K562 (cell line): ENCODE results near the gene BHLHE40. TPM values are rescaled to one million over a fixed set of nuclear protein-coding genes. Genes with fewer than 3 reads are reported as not detected.
A peak's percentile ranks its signal among the peaks of the same experiment; 100 is the strongest.

Experiments
- CTBP1 ChIP-seq: fragments of 450-650 bp; IDR thresholded peaks from 2 replicates; pipeline ENCODE4 v1.6.1; 2016; ENCODE audit warnings: borderline replicate concordance
- HCFC1 ChIP-seq: IDR thresholded peaks from 2 replicates; pipeline ENCODE4 v1.6.1; 2012; ENCODE audit warnings: low read depth, low read length, improper control_type of control experiment
- MYC ChIP-seq, 2 experiments: fragments of 250-450 bp in 1 of 2; sonication (Bioruptor Pico) in 1 of 2; IDR thresholded peaks; 2 replicates each; pipeline versions ENCODE4 v1.5.1 to v1.6.1; 2012 to 2021; ENCODE audit warnings: low read depth in 2 of 2, borderline replicate concordance in 1 of 2, improper control_type of control experiment in 1 of 2, low read length in 1 of 2, mild to moderate bottlenecking in 1 of 2, moderate library complexity in 1 of 2
- POLR2G ChIP-seq: fragments of 200-400 bp; formaldehyde crosslinking; IDR thresholded peaks from 2 replicates; pipeline ENCODE4 v1.6.1; 2017; ENCODE audit warnings: low read depth, mild to moderate bottlenecking, antibody characterized with exemption, low read length, moderate library complexity
- ZNF121 ChIP-seq: sonication (generic); formaldehyde crosslinking; conservative IDR thresholded peaks from 2 replicates; pipeline ENCODE4 v1.8.0; 2022; ENCODE audit warnings: missing genetic modification reagents
- ZSCAN29 ChIP-seq: fragments of 450-650 bp; IDR thresholded peaks from 2 replicates; pipeline ENCODE4 v1.6.1; 2017
- polyA plus RNA-seq, 8 experiments: library from polyadenylated mRNA; depleted of rRNA in 4 of 8; stranded (reverse) in 5 of 8; unstranded in 3 of 8; fragments of >200 nt; fragmentation: Nextera tagmentation in 2 of 8; fragmentation: Illumina TruSeq in 1 of 8; extraction: Ambion mirVana in 2 of 8; extraction: Trizol in 1 of 8; gene quantifications; 2 replicates each; pipeline versions ENCODE4 v1.2.1 to v1.2.3, GENCODE V29; 2011 to 2014; ENCODE audit warnings: inconsistent platforms in 1 of 8, missing spikeins in 1 of 8
- total RNA-seq, 7 experiments: library from RNA; depleted of rRNA in 6 of 7; stranded (reverse); fragments of >200 nt in 6 of 7; fragmentation: Illumina TruSeq in 2 of 7; extraction: Trizol in 2 of 7; gene quantifications; 2 replicates each; pipeline versions ENCODE4 v1.2.1 to v1.2.3, GENCODE V29; 2011 to 2021; ENCODE audit warnings: low replicate concordance in 1 of 7
- TF ChIP-seq, protein P1 (sequence below): sonication (generic); formaldehyde crosslinking; IDR thresholded peaks from 2 replicates; pipeline ENCODE4 v1.9.0; 2022; ENCODE audit warnings: mild to moderate bottlenecking, missing genetic modification reagents
- TF ChIP-seq, protein P2 (sequence below): fragments of 450-650 bp; IDR thresholded peaks from 2 replicates; pipeline ENCODE4 v1.6.1; 2016; ENCODE audit warnings: mild to moderate bottlenecking, moderate library complexity
- TF ChIP-seq, protein P3 (sequence below), 2 experiments: fragments of 150-350 bp in 1 of 2; IDR thresholded peaks; 2 replicates each; pipeline ENCODE4 v1.6.1; 2012 to 2016; ENCODE audit warnings: low read depth in 2 of 2, low read length in 2 of 2, mild to moderate bottlenecking in 1 of 2, moderate library complexity in 1 of 2

BHLHE40 gene
- total and polyA plus RNA-seq, 9 of the 15 experiments (the other 6 are each of a cell fraction or from before 2014, with no cell fraction given): 12.0 to 83.9 (median 31.4) TPM

DNA sequence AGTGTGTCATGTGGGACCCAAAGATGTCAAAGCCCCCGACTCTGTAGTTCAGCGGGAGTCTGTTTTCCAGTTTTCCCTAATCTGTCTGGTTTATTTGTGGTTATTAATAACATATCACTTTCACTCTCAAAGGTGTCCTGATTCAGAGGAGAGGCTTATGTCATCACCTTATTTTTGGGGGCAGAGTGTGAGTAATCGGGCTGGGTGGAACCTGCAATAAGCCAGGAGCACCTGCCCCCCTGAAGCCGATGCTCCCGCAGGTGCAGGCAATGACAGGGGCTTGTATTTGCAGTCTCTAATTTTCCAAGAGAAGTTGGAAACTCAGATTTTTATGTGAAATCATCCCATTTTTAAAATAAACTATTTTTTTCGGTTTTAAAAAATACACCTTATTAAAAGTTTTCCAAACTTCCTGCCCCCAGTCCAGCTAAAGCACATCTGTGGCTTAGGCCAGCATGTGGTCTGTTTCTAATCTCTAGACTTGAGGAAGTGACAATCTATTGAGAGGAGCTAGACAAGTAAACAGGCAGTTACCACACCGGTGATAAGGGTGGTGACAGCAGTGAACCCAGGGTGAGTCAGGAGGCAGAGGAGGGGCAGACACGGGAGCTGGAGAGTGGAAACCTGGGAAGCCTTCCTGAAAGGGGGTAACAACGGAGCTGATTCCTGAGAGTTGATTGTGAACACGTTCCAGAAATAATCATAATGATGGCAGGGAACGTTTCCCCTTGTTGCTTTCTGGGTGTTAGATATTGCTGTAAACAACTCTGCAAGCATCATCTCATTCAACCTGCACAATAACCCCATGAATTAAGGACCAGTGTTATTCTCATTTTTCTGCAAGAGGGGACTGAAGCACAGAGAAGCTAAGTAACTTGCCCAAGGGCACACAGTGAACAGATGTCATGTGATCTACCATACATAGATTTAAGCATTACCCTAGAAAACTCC, 37.2 kb downstream of the BHLHE40 start (continued):
- TF ChIP-seq, protein P1, sequence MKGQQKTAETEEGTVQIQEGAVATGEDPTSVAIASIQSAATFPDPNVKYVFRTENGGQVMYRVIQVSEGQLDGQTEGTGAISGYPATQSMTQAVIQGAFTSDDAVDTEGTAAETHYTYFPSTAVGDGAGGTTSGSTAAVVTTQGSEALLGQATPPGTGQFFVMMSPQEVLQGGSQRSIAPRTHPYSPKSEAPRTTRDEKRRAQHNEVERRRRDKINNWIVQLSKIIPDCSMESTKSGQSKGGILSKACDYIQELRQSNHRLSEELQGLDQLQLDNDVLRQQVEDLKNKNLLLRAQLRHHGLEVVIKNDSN (CRISPR knock-in tag): peak; percentile 35; the same call in 1 of the 2 replicates
- TF ChIP-seq, protein P2, sequence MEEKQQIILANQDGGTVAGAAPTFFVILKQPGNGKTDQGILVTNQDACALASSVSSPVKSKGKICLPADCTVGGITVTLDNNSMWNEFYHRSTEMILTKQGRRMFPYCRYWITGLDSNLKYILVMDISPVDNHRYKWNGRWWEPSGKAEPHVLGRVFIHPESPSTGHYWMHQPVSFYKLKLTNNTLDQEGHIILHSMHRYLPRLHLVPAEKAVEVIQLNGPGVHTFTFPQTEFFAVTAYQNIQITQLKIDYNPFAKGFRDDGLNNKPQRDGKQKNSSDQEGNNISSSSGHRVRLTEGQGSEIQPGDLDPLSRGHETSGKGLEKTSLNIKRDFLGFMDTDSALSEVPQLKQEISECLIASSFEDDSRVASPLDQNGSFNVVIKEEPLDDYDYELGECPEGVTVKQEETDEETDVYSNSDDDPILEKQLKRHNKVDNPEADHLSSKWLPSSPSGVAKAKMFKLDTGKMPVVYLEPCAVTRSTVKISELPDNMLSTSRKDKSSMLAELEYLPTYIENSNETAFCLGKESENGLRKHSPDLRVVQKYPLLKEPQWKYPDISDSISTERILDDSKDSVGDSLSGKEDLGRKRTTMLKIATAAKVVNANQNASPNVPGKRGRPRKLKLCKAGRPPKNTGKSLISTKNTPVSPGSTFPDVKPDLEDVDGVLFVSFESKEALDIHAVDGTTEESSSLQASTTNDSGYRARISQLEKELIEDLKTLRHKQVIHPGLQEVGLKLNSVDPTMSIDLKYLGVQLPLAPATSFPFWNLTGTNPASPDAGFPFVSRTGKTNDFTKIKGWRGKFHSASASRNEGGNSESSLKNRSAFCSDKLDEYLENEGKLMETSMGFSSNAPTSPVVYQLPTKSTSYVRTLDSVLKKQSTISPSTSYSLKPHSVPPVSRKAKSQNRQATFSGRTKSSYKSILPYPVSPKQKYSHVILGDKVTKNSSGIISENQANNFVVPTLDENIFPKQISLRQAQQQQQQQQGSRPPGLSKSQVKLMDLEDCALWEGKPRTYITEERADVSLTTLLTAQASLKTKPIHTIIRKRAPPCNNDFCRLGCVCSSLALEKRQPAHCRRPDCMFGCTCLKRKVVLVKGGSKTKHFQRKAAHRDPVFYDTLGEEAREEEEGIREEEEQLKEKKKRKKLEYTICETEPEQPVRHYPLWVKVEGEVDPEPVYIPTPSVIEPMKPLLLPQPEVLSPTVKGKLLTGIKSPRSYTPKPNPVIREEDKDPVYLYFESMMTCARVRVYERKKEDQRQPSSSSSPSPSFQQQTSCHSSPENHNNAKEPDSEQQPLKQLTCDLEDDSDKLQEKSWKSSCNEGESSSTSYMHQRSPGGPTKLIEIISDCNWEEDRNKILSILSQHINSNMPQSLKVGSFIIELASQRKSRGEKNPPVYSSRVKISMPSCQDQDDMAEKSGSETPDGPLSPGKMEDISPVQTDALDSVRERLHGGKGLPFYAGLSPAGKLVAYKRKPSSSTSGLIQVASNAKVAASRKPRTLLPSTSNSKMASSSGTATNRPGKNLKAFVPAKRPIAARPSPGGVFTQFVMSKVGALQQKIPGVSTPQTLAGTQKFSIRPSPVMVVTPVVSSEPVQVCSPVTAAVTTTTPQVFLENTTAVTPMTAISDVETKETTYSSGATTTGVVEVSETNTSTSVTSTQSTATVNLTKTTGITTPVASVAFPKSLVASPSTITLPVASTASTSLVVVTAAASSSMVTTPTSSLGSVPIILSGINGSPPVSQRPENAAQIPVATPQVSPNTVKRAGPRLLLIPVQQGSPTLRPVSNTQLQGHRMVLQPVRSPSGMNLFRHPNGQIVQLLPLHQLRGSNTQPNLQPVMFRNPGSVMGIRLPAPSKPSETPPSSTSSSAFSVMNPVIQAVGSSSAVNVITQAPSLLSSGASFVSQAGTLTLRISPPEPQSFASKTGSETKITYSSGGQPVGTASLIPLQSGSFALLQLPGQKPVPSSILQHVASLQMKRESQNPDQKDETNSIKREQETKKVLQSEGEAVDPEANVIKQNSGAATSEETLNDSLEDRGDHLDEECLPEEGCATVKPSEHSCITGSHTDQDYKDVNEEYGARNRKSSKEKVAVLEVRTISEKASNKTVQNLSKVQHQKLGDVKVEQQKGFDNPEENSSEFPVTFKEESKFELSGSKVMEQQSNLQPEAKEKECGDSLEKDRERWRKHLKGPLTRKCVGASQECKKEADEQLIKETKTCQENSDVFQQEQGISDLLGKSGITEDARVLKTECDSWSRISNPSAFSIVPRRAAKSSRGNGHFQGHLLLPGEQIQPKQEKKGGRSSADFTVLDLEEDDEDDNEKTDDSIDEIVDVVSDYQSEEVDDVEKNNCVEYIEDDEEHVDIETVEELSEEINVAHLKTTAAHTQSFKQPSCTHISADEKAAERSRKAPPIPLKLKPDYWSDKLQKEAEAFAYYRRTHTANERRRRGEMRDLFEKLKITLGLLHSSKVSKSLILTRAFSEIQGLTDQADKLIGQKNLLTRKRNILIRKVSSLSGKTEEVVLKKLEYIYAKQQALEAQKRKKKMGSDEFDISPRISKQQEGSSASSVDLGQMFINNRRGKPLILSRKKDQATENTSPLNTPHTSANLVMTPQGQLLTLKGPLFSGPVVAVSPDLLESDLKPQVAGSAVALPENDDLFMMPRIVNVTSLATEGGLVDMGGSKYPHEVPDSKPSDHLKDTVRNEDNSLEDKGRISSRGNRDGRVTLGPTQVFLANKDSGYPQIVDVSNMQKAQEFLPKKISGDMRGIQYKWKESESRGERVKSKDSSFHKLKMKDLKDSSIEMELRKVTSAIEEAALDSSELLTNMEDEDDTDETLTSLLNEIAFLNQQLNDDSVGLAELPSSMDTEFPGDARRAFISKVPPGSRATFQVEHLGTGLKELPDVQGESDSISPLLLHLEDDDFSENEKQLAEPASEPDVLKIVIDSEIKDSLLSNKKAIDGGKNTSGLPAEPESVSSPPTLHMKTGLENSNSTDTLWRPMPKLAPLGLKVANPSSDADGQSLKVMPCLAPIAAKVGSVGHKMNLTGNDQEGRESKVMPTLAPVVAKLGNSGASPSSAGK: no peak
- TF ChIP-seq, protein P3, sequence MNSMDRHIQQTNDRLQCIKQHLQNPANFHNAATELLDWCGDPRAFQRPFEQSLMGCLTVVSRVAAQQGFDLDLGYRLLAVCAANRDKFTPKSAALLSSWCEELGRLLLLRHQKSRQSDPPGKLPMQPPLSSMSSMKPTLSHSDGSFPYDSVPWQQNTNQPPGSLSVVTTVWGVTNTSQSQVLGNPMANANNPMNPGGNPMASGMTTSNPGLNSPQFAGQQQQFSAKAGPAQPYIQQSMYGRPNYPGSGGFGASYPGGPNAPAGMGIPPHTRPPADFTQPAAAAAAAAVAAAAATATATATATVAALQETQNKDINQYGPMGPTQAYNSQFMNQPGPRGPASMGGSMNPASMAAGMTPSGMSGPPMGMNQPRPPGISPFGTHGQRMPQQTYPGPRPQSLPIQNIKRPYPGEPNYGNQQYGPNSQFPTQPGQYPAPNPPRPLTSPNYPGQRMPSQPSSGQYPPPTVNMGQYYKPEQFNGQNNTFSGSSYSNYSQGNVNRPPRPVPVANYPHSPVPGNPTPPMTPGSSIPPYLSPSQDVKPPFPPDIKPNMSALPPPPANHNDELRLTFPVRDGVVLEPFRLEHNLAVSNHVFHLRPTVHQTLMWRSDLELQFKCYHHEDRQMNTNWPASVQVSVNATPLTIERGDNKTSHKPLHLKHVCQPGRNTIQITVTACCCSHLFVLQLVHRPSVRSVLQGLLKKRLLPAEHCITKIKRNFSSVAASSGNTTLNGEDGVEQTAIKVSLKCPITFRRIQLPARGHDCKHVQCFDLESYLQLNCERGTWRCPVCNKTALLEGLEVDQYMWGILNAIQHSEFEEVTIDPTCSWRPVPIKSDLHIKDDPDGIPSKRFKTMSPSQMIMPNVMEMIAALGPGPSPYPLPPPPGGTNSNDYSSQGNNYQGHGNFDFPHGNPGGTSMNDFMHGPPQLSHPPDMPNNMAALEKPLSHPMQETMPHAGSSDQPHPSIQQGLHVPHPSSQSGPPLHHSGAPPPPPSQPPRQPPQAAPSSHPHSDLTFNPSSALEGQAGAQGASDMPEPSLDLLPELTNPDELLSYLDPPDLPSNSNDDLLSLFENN (IDR thresholded peaks at IDR 0.05; ENCODE audit: low read depth in 2 of 2, low read length in 2 of 2): peak in 1 of 2 experiments; percentile 92; a peak in 2 of 4 replicates
- peak; percentile 8; the same call in 1 of the 2 replicates for TF ChIP-seq HCFC1
- peak; percentile 99 for TF ChIP-seq CTBP1
- TF ChIP-seq POLR2G: no peak
- TF ChIP-seq ZSCAN29: no peak
- TF ChIP-seq MYC (IDR thresholded peaks at IDR 0.05; ENCODE audit: low read depth, low read length): peak; percentile 96
- no peak for TF ChIP-seq MYC (CRISPR knock-in tag; IDR thresholded peaks at IDR 0.05; ENCODE audit: borderline replicate concordance, low read depth)
- TF ChIP-seq ZNF121 (CRISPR knock-in tag): no peak
